HG03175 (cell line): ENCODE measurements around the gene APBB2.

Experiments
- ATAC-seq: cut with Tn5 transposase; IDR thresholded peaks from one replicate; pipeline ENCODE4 v1.9.1; 2021; ENCODE audit warnings: mild to moderate bottlenecking, moderate library complexity; ENCODE audit not compliant: unreplicated experiment

APBB2 gene

GRCh38 chr4:41142376-41143310 lies 71.7 kb downstream of the APBB2 start:
- ATAC-seq = no peak

DNA sequence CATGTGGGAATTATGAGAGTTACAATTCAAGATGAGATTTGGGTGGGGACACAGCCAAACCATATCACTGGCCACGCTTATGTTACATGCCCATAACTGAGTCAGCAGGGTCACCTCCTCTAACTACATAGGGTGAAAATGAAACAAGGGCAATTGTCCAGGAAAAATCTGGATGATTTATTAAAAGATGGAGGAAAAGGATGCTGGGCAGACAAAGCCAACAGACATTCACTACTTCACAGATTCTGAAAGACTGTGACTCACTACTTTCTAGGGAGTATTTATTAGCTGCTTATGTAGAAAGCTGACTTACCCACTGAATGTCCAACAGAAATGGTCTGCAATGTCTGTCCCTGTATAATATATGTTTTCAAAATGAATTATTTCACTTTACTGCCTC lies 72.4 kb downstream of the APBB2 start:
- ATAC-seq = no peak

DNA sequence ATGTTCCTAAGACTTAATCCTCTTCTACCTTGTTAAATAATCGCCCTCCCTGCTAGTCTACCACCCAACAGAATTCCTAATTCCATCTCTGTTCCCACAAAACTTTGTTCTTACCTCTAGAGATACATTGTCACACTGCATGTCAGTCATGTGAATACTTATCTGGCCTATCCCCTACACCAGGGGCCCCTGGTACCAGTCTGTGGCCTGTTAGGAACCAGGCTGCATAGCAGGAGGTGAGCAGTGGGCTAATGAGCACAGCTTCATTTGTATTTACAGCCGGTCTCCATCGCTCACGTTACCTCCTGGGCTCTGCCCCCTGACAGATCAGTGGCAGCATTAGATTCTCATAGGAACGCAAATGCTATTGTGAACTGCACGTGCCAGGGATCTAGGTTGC lies 73.9 kb downstream of the APBB2 start:
- no peak for ATAC-seq

DNA sequence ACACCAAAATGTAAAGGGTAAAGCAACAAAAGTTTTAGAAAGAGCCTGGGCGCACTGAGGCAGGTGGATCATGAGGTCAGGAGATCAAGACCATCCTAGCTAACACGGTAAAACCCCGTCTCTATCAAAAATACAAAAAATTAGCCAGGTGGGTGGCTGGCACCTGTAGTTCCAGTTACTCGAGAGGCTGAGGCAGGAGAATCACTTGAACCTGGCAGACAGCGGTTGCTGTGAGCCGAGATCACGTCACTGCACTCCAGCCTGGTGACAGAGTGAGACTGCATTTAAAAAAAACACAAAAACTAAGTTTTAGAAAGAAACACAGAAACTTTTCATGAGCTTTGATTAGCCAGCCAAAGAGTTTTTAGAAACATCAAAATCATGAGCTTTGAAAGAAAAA lies 76.5 kb downstream of the APBB2 start:
- ATAC-seq = no peak

GRCh38 chr4:41136456-41136855 lies 77.9 kb downstream of the APBB2 start:
- no peak for ATAC-seq

GRCh38 chr4:41135801-41136200 lies 78.5 kb downstream of the APBB2 start:
- no peak for ATAC-seq

GRCh38 chr4:41134581-41134980 lies 79.8 kb downstream of the APBB2 start:
- ATAC-seq = no peak

GRCh38 chr4:41133454-41134018 lies 80.8 kb downstream of the APBB2 start:
- no peak for ATAC-seq

GRCh38 chr4:41132055-41132683 lies 82.2 kb downstream of the APBB2 start:
- no peak for ATAC-seq

GRCh38 chr4:41129936-41130440 lies 84.4 kb downstream of the APBB2 start:
- ATAC-seq = no peak

GRCh38 chr4:41129128-41129754 lies 85.1 kb downstream of the APBB2 start:
- no peak for ATAC-seq

DNA sequence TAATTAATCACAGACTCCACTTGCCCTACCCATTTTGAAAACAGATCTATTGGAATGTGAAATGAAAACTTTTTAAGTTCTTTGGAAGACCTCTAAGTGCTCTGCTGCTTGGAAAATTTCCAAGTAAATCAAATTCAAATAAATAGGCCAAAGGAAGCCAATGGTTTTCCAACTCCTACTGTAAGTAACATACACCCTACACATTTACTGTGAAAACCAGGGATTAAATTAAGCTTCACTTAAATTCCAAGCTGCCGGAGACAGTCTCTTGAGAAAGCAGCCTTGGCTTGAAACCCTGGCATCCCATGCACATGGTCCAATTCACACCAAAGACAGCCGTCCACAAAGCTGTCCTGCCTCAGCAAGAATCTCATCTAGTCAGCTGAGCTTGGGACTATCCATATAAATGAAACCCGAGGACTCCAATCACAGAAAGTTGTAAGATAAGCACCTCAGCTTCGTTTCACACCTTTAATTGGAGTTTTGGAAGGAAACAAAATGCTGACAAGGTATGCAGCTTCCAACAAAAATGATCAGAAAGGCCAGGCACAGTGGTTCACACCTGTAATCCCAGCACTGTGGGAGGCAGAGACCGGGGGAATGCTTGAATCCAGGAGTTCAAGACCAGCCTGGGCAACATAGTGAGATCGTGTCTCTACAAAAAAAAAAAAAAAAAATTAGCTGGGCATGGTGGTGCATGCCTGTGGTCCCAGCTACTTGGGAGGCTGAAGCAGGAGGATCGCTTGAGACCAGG lies 88.6 kb downstream of the APBB2 start:
- no peak for ATAC-seq

GRCh38 chr4:41124916-41125548 lies 89.3 kb downstream of the APBB2 start:
- ATAC-seq = no peak

DNA sequence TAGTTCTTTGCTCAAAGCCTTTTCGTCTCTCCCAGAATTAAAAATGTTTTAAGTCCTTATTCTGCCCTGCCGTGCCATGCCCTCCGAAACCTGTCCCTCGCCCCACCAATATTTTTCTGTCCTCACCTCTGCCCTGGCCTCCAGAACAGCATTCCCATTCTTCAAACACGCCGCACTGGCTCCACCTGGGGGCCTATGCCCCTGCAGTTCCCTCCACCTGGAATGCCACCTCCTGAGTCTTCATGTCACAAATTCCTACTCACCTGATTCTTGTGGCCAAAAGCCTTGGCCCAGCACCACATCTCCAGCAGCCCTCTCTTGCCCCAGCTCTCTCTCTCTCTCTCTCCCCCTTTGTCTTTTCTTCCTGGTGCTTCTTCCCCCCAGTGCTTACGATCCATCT lies 91.6 kb downstream of the APBB2 start:
- ATAC-seq = no peak

GRCh38 chr4:41122309-41122708 lies 92.0 kb downstream of the APBB2 start:
- ATAC-seq = no peak

- ATAC-seq = no peak
These were observed 92.4 kb downstream of the APBB2 start for GRCh38 chr4:41121906-41122305.

GRCh38 chr4:41120297-41121217 lies 93.8 kb downstream of the APBB2 start:
- ATAC-seq = no peak

GRCh38 chr4:41119867-41120295 lies 94.5 kb downstream of the APBB2 start:
- no peak for ATAC-seq

DNA sequence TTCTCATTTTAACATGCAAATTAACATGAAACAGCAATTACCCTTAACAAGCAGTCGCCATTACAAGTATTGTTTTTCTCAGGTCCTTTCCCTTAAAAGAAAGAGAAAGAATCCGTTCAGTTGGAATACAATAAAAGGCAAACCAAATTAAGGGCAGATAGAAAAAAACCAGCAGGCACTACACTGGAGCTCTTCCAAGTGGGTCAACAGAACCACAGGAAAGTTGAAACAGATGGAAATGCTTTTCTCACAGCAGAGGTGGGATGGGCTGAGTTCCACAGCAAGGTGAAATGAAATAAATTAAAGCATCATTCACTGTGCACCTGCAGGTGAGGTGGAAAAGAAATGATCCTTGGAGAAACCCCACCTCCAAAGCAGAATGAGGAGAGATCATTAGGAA lies 102.6 kb downstream of the APBB2 start:
- ATAC-seq = no peak
